PFSK-1 (cell line): Measurements from ENCODE around the gene PAQR4.

Source experiments
- POLR2AphosphoS5 ChIP-seq: IDR thresholded peaks from 2 replicates; pipeline ENCODE4 v1.6.1; 2012; ENCODE audit warnings: low read depth, mild to moderate bottlenecking, control low read depth, low read length, moderate library complexity
- TAF1 ChIP-seq: IDR thresholded peaks from 2 replicates; pipeline ENCODE4 v1.6.1; 2012; ENCODE audit warnings: low read length, control low read depth, borderline replicate concordance; ENCODE audit not compliant: insufficient read depth

GRCh38 chr16:2950353-2950724 lies 18.8 kb upstream of the PAQR4 start:
- no peak for TF ChIP-seq TAF1
- TF ChIP-seq POLR2AphosphoS5: no peak
